ENCODE measurements around the gene UTS2R. TPM values are rescaled to one million over a fixed set of nuclear protein-coding genes. Genes with fewer than 3 reads are reported as not detected.
A peak's percentile ranks its signal among the peaks of the same experiment; 100 is the strongest.

UTS2R gene
- total RNA-seq, 2 experiments from 2014 or later: not detected

GRCh38 chr17:82351254-82351712 lies 20.3 kb upstream of the UTS2R start:
- TF ChIP-seq, protein P1, sequence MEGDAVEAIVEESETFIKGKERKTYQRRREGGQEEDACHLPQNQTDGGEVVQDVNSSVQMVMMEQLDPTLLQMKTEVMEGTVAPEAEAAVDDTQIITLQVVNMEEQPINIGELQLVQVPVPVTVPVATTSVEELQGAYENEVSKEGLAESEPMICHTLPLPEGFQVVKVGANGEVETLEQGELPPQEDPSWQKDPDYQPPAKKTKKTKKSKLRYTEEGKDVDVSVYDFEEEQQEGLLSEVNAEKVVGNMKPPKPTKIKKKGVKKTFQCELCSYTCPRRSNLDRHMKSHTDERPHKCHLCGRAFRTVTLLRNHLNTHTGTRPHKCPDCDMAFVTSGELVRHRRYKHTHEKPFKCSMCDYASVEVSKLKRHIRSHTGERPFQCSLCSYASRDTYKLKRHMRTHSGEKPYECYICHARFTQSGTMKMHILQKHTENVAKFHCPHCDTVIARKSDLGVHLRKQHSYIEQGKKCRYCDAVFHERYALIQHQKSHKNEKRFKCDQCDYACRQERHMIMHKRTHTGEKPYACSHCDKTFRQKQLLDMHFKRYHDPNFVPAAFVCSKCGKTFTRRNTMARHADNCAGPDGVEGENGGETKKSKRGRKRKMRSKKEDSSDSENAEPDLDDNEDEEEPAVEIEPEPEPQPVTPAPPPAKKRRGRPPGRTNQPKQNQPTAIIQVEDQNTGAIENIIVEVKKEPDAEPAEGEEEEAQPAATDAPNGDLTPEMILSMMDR (IDR thresholded peaks at IDR 0.05): no peak
- H3K4me3 Mint-ChIP-seq: no peak overlapping the region
- no peaks in the 10 kb centered on the region for H3K36me3 ChIP-seq (ENCODE audit: insufficient read depth, low read length)
- no peaks in the 10 kb centered on the region for H3K36me3 Mint-ChIP-seq (ENCODE audit: low read depth)
- H3K27ac ChIP-seq (ENCODE audit: low read depth in 1 of 2, low read length in 2 of 2): no peak overlapping the region
- intact Hi-C loops (cut with DNase I, micrococcal nuclease): loop anchor here (1.0 to 2.0 kb wide), 3 partner anchors 63 to 203 kb away; no protein-coding TSS in a partner anchor
- no peaks in the 10 kb centered on the region for H3K9me3 Mint-ChIP-seq
- H3K9me3 ChIP-seq (ENCODE audit: control insufficient read depth in 1 of 2, insufficient read depth in 1 of 2, low read length in 2 of 2): no peaks in the 10 kb centered on the region
- H3K27me3 ChIP-seq (ENCODE audit: control insufficient read depth in 1 of 2, insufficient read depth in 2 of 2, low read length in 2 of 2): peaks cover 0 to 4% of the 10 kb centered on the region in 2 experiments
- peaks cover 10% of the 10 kb centered on the region for H3K27me3 Mint-ChIP-seq
- no peak for ATAC-seq (ENCODE audit: poor library complexity)
- ChIA-PET POLR2A (interaction anchor here (1.1 kb wide), 1 partner anchor 18 kb away, joined by 3 read pairs; no protein-coding TSS in a partner anchor), CTCF (no interaction called here)
- no peak overlapping the region for H3K27ac Mint-ChIP-seq
- peaks cover 5% of the 10 kb centered on the region for H3K4me1 Mint-ChIP-seq (ENCODE audit: low read depth)
- no peak overlapping the region for H3K4me3 ChIP-seq (ENCODE audit: low read length)
- DNase-seq: peak in 1 of 14 experiments; percentile 38
- H3K4me1 ChIP-seq (ENCODE audit: insufficient read depth, low read length): peaks cover 19% of the 10 kb centered on the region

GRCh38 chr17:82351713-82352488 lies 19.7 kb upstream of the UTS2R start:
- Histone ChIP-seq H3K27ac (ENCODE audit: low read depth in 1 of 2, low read length in 2 of 2) (no peak overlapping the region), H3K27me3 (ENCODE audit: control insufficient read depth in 1 of 2, insufficient read depth in 2 of 2, low read length in 2 of 2) (peaks cover 0 to 4% of the 10 kb centered on the region in 2 experiments), H3K4me1 (ENCODE audit: insufficient read depth, low read length) (peaks cover 13% of the 10 kb centered on the region), H3K36me3 (ENCODE audit: insufficient read depth, low read length) (no peaks in the 10 kb centered on the region), H3K9me3 (ENCODE audit: control insufficient read depth in 1 of 2, insufficient read depth in 1 of 2, low read length in 2 of 2) (no peaks in the 10 kb centered on the region), H3K4me3 (ENCODE audit: low read length) (no peak overlapping the region)
- TF ChIP-seq, protein P1 (IDR thresholded peaks at IDR 0.05): peak; percentile 84
- no peaks in the 10 kb centered on the region for H3K9me3 Mint-ChIP-seq
- H3K27ac Mint-ChIP-seq: no peak overlapping the region
- no peak overlapping the region for H3K4me3 Mint-ChIP-seq
- DNase-seq (peak; percentile 68 to 93 (median 78)), ATAC-seq (ENCODE audit: poor library complexity) (peak; percentile 92)
- peaks cover 5% of the 10 kb centered on the region for H3K27me3 Mint-ChIP-seq
- no peaks in the 10 kb centered on the region for H3K4me1 Mint-ChIP-seq (ENCODE audit: low read depth)
- ChIA-PET CTCF (no interaction called here), POLR2A (interaction anchor here (1.1 kb wide), 1 partner anchor 19 kb away, joined by 3 read pairs; no protein-coding TSS in a partner anchor)
- H3K36me3 Mint-ChIP-seq (ENCODE audit: low read depth): no peaks in the 10 kb centered on the region
- intact Hi-C loops (cut with DNase I, micrococcal nuclease): loop anchor here (1.0 to 2.0 kb wide), 5 partner anchors 62 to 423 kb away; no protein-coding TSS in a partner anchor

DNA sequence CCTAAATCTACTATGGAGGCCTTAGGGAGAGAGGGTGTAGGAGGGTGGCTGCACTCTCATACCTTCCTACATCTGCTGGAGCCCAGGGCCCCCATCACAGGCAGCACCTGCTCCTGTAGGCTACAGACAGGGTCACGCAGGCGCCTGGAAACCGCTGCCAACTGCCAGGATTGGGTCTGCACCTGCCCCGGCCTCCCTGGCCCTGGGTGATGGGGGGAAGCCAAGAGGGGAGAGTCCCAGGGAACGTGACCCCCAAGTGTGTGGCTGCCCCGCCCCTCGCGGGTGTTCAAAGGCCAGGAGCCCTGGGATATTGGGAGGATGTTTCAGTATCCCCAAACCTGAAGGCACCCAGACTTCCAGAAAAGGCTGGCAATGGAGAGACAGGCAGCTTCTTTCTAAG lies 18.1 kb upstream of the UTS2R start:
- Mint-ChIP-seq H3K27ac (no peak overlapping the region), H3K4me3 (no peak overlapping the region), H3K27me3 (peaks cover 8% of the 10 kb centered on the region), H3K9me3 (no peaks in the 10 kb centered on the region), H3K4me1 (ENCODE audit: low read depth) (peaks cover 4% of the 10 kb centered on the region), H3K36me3 (ENCODE audit: low read depth) (no peaks in the 10 kb centered on the region)
- POLR2A ChIA-PET: no interaction called here
- DNase-seq (no peak), ATAC-seq (ENCODE audit: poor library complexity) (no peak)
- H3K27me3 ChIP-seq (ENCODE audit: control insufficient read depth in 1 of 2, insufficient read depth in 2 of 2, low read length in 2 of 2): peaks cover 3 to 4% of the 10 kb centered on the region in 2 experiments
- peaks cover 11% of the 10 kb centered on the region for H3K4me1 ChIP-seq (ENCODE audit: insufficient read depth, low read length)
- H3K9me3 ChIP-seq (ENCODE audit: control insufficient read depth in 1 of 2, insufficient read depth in 1 of 2, low read length in 2 of 2): no peaks in the 10 kb centered on the region
- H3K36me3 ChIP-seq (ENCODE audit: insufficient read depth, low read length): no peaks in the 10 kb centered on the region
- H3K27ac ChIP-seq (ENCODE audit: low read depth in 1 of 2, low read length in 2 of 2): no peak overlapping the region
- intact Hi-C loops (cut with DNase I, micrococcal nuclease): loop anchor here in 1 of 2 experiments (2.0 kb wide), 2 partner anchors 143 to 421 kb away; no protein-coding TSS in a partner anchor
- TF ChIP-seq, protein P1 (IDR thresholded peaks at IDR 0.05): no peak
- CTCF ChIA-PET: no interaction called here
- H3K4me3 ChIP-seq (ENCODE audit: low read length): no peak overlapping the region

Measured in CD4-positive, alpha-beta T cell (primary cell).